WTC11 (cell line): ENCODE data around the gene PRKACG. TPM values are rescaled to one million over a fixed set of nuclear protein-coding genes. Genes with fewer than 3 reads are reported as not detected.

Experiments used
- ATAC-seq: fragments of 200-7000 bp; cut with Tn5 transposase; 2 replicates; pipeline ENCODE4 v1.10.0; 2021; ENCODE audit warnings: mild to moderate bottlenecking, moderate library complexity
- CTCF ChIA-PET: fragments of 300-600 bp; sonication (Branson Sonifier 250); formaldehyde crosslinking; loops from one replicate; lab custom pipeline; 2021; ENCODE audit warnings: antibody characterized with exemption; lab: Charles Lee
- POLR2A ChIA-PET: fragments of 350-600 bp; sonication (Branson Sonifier 250); formaldehyde crosslinking; loops from one replicate; lab custom pipeline; 2021; ENCODE audit warnings: antibody characterized with exemption; lab: Charles Lee
- DNase-seq: peaks from one replicate; pipeline ENCODE4 v3.0.0; 2021; ENCODE audit warnings: low spot score
- H3K27ac Mint-ChIP-seq: 2 replicates; pipeline ENCODE4 v1.8.0; 2021; ENCODE audit warnings: mixed read lengths
- H3K27me3 Mint-ChIP-seq: 2 replicates; pipeline ENCODE4 v1.8.0; 2021; ENCODE audit warnings: low read depth, mild to moderate bottlenecking, moderate library complexity, mixed read lengths
- H3K36me3 Mint-ChIP-seq: 2 replicates; pipeline ENCODE4 v1.8.0; 2021; ENCODE audit warnings: mixed read lengths
- H3K4me1 Mint-ChIP-seq: 2 replicates; pipeline ENCODE4 v1.8.0; 2022; ENCODE audit warnings: mixed read lengths
- H3K4me3 Mint-ChIP-seq: 2 replicates; pipeline ENCODE4 v1.8.0; 2021; ENCODE audit warnings: mild to moderate bottlenecking, moderate library complexity, mixed read lengths
- H3K9me3 Mint-ChIP-seq: 2 replicates; pipeline ENCODE4 v1.8.0; 2021; ENCODE audit warnings: mixed read lengths
- ATF1 ChIP-seq: sonication (generic); formaldehyde crosslinking; IDR thresholded peaks from 2 replicates; pipeline ENCODE4 v1.8.1; 2023; ENCODE audit warnings: mild to moderate bottlenecking, moderate library complexity, missing genetic modification reagents
- CBFB ChIP-seq: sonication (generic); formaldehyde crosslinking; IDR thresholded peaks from 2 replicates; pipeline ENCODE4 v1.8.1; 2022; ENCODE audit warnings: mild to moderate bottlenecking, low read depth, missing genetic modification reagents
- CREM ChIP-seq: sonication (generic); formaldehyde crosslinking; IDR thresholded peaks from 2 replicates; pipeline ENCODE4 v1.8.1; 2022; ENCODE audit warnings: mild to moderate bottlenecking, missing genetic modification reagents, moderate library complexity
- ETV6 ChIP-seq: sonication (generic); formaldehyde crosslinking; IDR thresholded peaks from 2 replicates; pipeline ENCODE4 v1.8.1; 2022; ENCODE audit warnings: mild to moderate bottlenecking, missing genetic modification reagents
- GABPB1 ChIP-seq: sonication (generic); formaldehyde crosslinking; IDR thresholded peaks from 2 replicates; pipeline ENCODE4 v1.8.1; 2023; ENCODE audit warnings: mild to moderate bottlenecking, missing genetic modification reagents
- IRF2 ChIP-seq: sonication (generic); formaldehyde crosslinking; IDR thresholded peaks from 2 replicates; pipeline ENCODE4 v1.8.0; 2022; ENCODE audit warnings: low read depth, missing genetic modification reagents, borderline replicate concordance
- MXD4 ChIP-seq: fragments of 250-450 bp; sonication (Bioruptor Pico); IDR thresholded peaks from 2 replicates; pipeline ENCODE4 v1.8.0; 2021; ENCODE audit warnings: mild to moderate bottlenecking, moderate library complexity, borderline replicate concordance
- MYBL2 ChIP-seq: sonication (generic); formaldehyde crosslinking; IDR thresholded peaks from 2 replicates; pipeline ENCODE4 v1.8.1; 2023; ENCODE audit warnings: mild to moderate bottlenecking, moderate library complexity, missing genetic modification reagents
- PRRX2 ChIP-seq: fragments of 250-450 bp; sonication (Bioruptor Pico); IDR thresholded peaks from 2 replicates; pipeline ENCODE4 v1.8.0; 2021; ENCODE audit warnings: mild to moderate bottlenecking
- SMAD3 ChIP-seq: sonication (generic); formaldehyde crosslinking; IDR thresholded peaks from 2 replicates; pipeline ENCODE4 v1.8.0; 2022; ENCODE audit warnings: missing genetic modification reagents, mild to moderate bottlenecking, borderline replicate concordance
- SOX15 ChIP-seq: fragments of 250-450 bp; sonication (Bioruptor Pico); IDR thresholded peaks from 2 replicates; pipeline ENCODE4 v1.9.0; 2021; ENCODE audit warnings: mild to moderate bottlenecking
- SP1 ChIP-seq: sonication (generic); formaldehyde crosslinking; conservative IDR thresholded peaks from 2 replicates; pipeline ENCODE4 v1.8.1; 2022; ENCODE audit warnings: missing genetic modification reagents
- TEAD4 ChIP-seq: sonication (generic); formaldehyde crosslinking; IDR thresholded peaks from 2 replicates; pipeline ENCODE4 v1.8.0; 2022; ENCODE audit warnings: mild to moderate bottlenecking, missing genetic modification reagents
- ZNF232 ChIP-seq: sonication (generic); formaldehyde crosslinking; IDR thresholded peaks from 2 replicates; pipeline ENCODE4 v1.8.0; 2022; ENCODE audit warnings: mild to moderate bottlenecking, missing genetic modification reagents
- ZNF263 ChIP-seq: sonication (generic); formaldehyde crosslinking; IDR thresholded peaks from 2 replicates; pipeline ENCODE4 v1.8.1; 2022; ENCODE audit warnings: low read depth, mild to moderate bottlenecking, moderate library complexity, missing genetic modification reagents
- total RNA-seq: library from RNA; stranded (reverse); gene quantifications from 3 replicates; pipeline ENCODE4 v1.2.3, GENCODE V29; 2021
- TF ChIP-seq, protein P1 (sequence below): sonication (generic); formaldehyde crosslinking; IDR thresholded peaks from 2 replicates; pipeline ENCODE4 v1.8.1; 2023; ENCODE audit warnings: mild to moderate bottlenecking, missing genetic modification reagents, moderate library complexity
- TF ChIP-seq, protein P2 (sequence below): sonication (generic); formaldehyde crosslinking; IDR thresholded peaks from 2 replicates; pipeline ENCODE4 v1.8.0; 2022; ENCODE audit warnings: mild to moderate bottlenecking, missing genetic modification reagents
- TF ChIP-seq, protein P3 (sequence below): fragments of 250-450 bp; sonication (Bioruptor Pico); IDR thresholded peaks from 2 replicates; pipeline ENCODE4 v1.9.0; 2021; ENCODE audit warnings: moderate library complexity, mild to moderate bottlenecking, inconsistent platforms, borderline replicate concordance
- TF ChIP-seq, protein P4 (sequence below): fragments of 250-450 bp; sonication (Bioruptor Pico); conservative IDR thresholded peaks from 2 replicates; pipeline ENCODE4 v1.9.0; 2021; ENCODE audit warnings: mild to moderate bottlenecking
- TF ChIP-seq, protein P5 (sequence below): sonication (generic); formaldehyde crosslinking; IDR thresholded peaks from 2 replicates; pipeline ENCODE4 v1.8.1; 2022; ENCODE audit warnings: missing genetic modification reagents, borderline replicate concordance
- TF ChIP-seq, protein P6 (sequence below): sonication (generic); formaldehyde crosslinking; IDR thresholded peaks from 2 replicates; pipeline ENCODE4 v1.8.1; 2023; ENCODE audit warnings: mild to moderate bottlenecking, missing genetic modification reagents, borderline replicate concordance
- TF ChIP-seq, protein P7 (sequence below): fragments of 250-450 bp; sonication (Bioruptor Pico); IDR thresholded peaks from 2 replicates; pipeline ENCODE4 v1.9.0; 2021; ENCODE audit warnings: mild to moderate bottlenecking

Gene PRKACG
- total RNA-seq, 1 experiment from 2014 or later, result not detected

DNA sequence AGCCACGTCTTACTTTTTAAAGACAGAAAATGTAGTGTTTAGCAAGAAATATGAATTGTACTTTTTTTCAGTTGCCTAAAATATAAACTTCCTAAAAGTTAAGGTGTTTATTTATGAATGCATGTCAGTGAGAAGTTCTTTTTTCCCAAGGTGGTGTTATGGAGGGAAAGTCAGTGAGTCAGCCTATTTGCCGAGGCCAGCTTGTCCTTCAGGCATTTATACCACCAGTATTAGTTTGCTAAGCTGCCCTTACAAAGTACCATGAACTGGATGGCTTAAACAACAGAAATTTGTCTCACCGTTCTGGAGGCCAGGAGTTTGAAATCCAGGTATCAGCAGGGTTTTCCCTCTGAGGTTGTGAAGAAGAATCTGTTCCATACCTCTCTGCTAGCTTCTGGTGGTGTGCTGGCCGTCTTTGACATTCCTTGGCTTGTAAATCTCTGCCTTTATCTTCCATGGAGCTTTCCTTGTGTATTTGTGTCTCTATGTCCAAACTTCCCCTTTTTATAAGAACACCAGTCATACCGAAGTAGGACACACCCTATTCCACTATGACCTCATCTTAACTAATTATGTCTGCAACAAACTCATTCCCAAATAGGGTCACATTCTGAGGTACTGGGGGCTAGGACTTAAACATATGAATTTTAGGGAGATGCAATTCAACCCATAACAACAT is 38.4 kb downstream of the PRKACG start:
- POLR2A ChIA-PET, result no interaction called here
- no peaks in the 10 kb centered on the region for H3K27me3 Mint-ChIP-seq
- TF ChIP-seq GABPB1 (CRISPR knock-in tag) (no peak), SMAD3 (CRISPR knock-in tag) (no peak), PRRX2 (CRISPR knock-in tag) (no peak), MYBL2 (CRISPR knock-in tag) (no peak), ETV6 (CRISPR knock-in tag) (no peak), ZNF232 (no peak)
- TF ChIP-seq, protein P1, sequence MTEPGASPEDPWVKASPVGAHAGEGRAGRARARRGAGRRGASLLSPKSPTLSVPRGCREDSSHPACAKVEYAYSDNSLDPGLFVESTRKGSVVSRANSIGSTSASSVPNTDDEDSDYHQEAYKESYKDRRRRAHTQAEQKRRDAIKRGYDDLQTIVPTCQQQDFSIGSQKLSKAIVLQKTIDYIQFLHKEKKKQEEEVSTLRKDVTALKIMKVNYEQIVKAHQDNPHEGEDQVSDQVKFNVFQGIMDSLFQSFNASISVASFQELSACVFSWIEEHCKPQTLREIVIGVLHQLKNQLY (CRISPR knock-in tag), result no peak
- TF ChIP-seq, protein P2, sequence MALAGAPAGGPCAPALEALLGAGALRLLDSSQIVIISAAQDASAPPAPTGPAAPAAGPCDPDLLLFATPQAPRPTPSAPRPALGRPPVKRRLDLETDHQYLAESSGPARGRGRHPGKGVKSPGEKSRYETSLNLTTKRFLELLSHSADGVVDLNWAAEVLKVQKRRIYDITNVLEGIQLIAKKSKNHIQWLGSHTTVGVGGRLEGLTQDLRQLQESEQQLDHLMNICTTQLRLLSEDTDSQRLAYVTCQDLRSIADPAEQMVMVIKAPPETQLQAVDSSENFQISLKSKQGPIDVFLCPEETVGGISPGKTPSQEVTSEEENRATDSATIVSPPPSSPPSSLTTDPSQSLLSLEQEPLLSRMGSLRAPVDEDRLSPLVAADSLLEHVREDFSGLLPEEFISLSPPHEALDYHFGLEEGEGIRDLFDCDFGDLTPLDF (CRISPR knock-in tag), result no peak
- H3K9me3 Mint-ChIP-seq, result peaks cover 19% of the 10 kb centered on the region
- DNase-seq (no peak), ATAC-seq (no peak)
- CTCF ChIA-PET, result interaction anchor here (1.2 kb wide), 1 partner anchor 380 kb away, joined by 4 read pairs; no protein-coding TSS in a partner anchor
- H3K36me3 Mint-ChIP-seq, result peaks cover 18% of the 10 kb centered on the region
- no peak overlapping the region for H3K27ac Mint-ChIP-seq
- H3K4me3 Mint-ChIP-seq, result no peak overlapping the region
- peaks cover 21% of the 10 kb centered on the region for H3K4me1 Mint-ChIP-seq

DNA sequence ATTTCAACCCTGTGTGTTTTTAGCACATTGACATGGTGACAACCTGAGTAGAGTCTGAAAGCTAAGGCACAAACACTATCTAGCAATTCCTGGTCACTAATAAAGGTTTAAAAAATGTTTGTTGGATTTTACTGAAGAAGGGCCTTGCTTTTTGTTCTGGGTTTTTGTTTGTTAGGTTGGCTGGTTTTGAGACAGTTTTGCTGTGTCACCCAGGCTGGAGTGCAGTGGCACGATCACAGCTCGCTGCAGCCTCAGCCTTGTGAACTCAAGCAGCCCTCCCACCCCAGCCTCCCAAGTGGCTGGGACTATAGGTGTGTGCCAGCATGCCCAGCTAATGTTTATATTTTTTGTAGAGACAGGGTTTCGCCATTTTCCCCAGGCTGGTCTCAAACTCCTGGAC is 39.0 kb downstream of the PRKACG start:
- H3K4me3 Mint-ChIP-seq, result no peak overlapping the region
- DNase-seq (no peak), ATAC-seq (no peak)
- H3K27me3 Mint-ChIP-seq, result no peaks in the 10 kb centered on the region
- peaks cover 15% of the 10 kb centered on the region for H3K4me1 Mint-ChIP-seq
- POLR2A ChIA-PET, result no interaction called here
- H3K9me3 Mint-ChIP-seq, result peaks cover 19% of the 10 kb centered on the region
- H3K27ac Mint-ChIP-seq, result no peak overlapping the region
- peaks cover 18% of the 10 kb centered on the region for H3K36me3 Mint-ChIP-seq
- CTCF ChIA-PET, result interaction anchor here (1.2 to 1.4 kb wide), 2 partner anchors 25 to 379 kb away, joined by 4 to 5 read pairs; no protein-coding TSS in a partner anchor
- TF ChIP-seq IRF2 (CRISPR knock-in tag), result no peak
- TF ChIP-seq SOX15 (CRISPR knock-in tag), result no peak
- no peak for TF ChIP-seq CREM (CRISPR knock-in tag)
- TF ChIP-seq, protein P3, sequence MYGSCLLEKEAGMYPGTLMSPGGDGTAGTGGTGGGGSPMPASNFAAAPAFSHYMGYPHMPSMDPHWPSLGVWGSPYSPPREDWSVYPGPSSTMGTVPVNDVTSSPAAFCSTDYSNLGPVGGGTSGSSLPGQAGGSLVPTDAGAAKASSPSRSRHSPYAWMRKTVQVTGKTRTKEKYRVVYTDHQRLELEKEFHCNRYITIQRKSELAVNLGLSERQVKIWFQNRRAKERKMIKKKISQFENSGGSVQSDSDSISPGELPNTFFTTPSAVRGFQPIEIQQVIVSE (CRISPR knock-in tag), result no peak
- TF ChIP-seq, protein P4, sequence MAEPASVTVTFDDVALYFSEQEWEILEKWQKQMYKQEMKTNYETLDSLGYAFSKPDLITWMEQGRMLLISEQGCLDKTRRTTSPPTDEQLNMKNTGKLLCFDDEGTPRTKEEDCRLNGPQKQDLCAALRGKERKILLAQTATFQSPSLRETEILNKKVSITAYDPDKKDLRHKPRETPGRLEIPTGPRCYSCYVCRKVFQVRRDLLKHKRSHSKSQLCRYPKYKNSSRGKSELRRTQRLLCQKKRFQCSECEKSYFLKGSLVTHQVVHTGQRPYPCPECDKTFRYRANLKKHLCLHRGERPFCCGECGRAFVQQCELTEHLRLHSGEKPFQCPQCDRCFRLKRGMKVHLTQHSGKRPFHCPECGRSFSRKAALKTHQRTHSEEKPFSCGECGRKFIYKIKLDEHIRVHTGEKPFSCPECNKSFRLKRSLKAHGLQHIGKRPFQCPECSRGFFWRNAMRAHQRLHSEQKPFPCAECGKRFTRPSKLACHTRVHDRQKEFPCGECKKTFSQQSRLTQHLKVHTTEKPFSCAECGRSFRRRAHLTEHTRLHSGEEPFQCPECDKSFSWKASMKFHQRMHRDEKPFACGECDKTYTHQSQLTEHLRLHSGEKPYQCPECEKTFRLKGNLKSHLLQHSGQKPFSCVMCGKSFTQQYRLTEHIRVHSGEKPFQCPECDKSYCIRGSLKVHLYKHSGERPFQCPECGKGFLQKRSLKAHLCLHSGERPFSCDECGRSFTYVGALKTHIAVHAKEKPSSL (CRISPR knock-in tag), result no peak
- TF ChIP-seq, protein P5, sequence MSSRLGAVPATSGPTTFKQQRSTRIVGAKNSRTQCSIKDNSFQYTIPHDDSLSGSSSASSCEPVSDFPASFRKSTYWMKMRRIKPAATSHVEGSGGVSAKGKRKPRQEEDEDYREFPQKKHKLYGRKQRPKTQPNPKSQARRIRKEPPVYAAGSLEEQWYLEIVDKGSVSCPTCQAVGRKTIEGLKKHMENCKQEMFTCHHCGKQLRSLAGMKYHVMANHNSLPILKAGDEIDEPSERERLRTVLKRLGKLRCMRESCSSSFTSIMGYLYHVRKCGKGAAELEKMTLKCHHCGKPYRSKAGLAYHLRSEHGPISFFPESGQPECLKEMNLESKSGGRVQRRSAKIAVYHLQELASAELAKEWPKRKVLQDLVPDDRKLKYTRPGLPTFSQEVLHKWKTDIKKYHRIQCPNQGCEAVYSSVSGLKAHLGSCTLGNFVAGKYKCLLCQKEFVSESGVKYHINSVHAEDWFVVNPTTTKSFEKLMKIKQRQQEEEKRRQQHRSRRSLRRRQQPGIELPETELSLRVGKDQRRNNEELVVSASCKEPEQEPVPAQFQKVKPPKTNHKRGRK (CRISPR knock-in tag), result no peak
- no peak for TF ChIP-seq SMAD3 (CRISPR knock-in tag)
- TF ChIP-seq ZNF263, result no peak
- no peak for TF ChIP-seq CBFB (CRISPR knock-in tag)
- TF ChIP-seq TEAD4 (CRISPR knock-in tag), result no peak
- TF ChIP-seq, protein P6, sequence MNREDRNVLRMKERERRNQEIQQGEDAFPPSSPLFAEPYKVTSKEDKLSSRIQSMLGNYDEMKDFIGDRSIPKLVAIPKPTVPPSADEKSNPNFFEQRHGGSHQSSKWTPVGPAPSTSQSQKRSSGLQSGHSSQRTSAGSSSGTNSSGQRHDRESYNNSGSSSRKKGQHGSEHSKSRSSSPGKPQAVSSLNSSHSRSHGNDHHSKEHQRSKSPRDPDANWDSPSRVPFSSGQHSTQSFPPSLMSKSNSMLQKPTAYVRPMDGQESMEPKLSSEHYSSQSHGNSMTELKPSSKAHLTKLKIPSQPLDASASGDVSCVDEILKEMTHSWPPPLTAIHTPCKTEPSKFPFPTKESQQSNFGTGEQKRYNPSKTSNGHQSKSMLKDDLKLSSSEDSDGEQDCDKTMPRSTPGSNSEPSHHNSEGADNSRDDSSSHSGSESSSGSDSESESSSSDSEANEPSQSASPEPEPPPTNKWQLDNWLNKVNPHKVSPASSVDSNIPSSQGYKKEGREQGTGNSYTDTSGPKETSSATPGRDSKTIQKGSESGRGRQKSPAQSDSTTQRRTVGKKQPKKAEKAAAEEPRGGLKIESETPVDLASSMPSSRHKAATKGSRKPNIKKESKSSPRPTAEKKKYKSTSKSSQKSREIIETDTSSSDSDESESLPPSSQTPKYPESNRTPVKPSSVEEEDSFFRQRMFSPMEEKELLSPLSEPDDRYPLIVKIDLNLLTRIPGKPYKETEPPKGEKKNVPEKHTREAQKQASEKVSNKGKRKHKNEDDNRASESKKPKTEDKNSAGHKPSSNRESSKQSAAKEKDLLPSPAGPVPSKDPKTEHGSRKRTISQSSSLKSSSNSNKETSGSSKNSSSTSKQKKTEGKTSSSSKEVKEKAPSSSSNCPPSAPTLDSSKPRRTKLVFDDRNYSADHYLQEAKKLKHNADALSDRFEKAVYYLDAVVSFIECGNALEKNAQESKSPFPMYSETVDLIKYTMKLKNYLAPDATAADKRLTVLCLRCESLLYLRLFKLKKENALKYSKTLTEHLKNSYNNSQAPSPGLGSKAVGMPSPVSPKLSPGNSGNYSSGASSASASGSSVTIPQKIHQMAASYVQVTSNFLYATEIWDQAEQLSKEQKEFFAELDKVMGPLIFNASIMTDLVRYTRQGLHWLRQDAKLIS, result no peak
- TF ChIP-seq, protein P7, sequence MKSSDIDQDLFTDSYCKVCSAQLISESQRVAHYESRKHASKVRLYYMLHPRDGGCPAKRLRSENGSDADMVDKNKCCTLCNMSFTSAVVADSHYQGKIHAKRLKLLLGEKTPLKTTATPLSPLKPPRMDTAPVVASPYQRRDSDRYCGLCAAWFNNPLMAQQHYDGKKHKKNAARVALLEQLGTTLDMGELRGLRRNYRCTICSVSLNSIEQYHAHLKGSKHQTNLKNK (CRISPR knock-in tag), result no peak
- no peak for TF ChIP-seq ATF1 (CRISPR knock-in tag)
- TF ChIP-seq SP1 (CRISPR knock-in tag), result no peak
- no peak for TF ChIP-seq MXD4 (CRISPR knock-in tag)
